Astrocyte of the spinal cord (primary cell): ENCODE measurements around the gene TASP1.
"Not testable (repeated sequence)": the region's sequence is repeated elsewhere in the genome, so short reads cannot be mapped to it uniquely, and the experiment has no call there.

ENCODE experiments used
- DNase-seq: peaks from one replicate; pipeline ENCODE4 v3.0.0; 2011; ENCODE audit warnings: low read depth, low spot score
- H3K4me3 ChIP-seq: 2 replicates; pipeline ENCODE4 v1.5.1; 2011; ENCODE audit warnings: low read depth, mild to moderate bottlenecking, low read length, moderate library complexity
- CTCF ChIP-seq: IDR thresholded peaks from 2 replicates; pipeline ENCODE4 v1.5.1; 2012; ENCODE audit warnings: low read depth, mild to moderate bottlenecking, low read length, inconsistent platforms
- in situ Hi-C: cut with HindIII; loops from 2 replicates; pipeline ENCODE4 v1.10.0; 2017; ENCODE audit warnings: low sequenced_read_pairs

Gene TASP1

GRCh38 chr20:13648291-13649228 lies 9.8 kb upstream of the TASP1 start:
- TF ChIP-seq CTCF = no peak
- in situ Hi-C loops = no loop called here
- DNase-seq = no peak
- no peak overlapping the region for H3K4me3 ChIP-seq

GRCh38 chr20:13644010-13644409 lies 5.3 kb upstream of the TASP1 start:
- in situ Hi-C loops = no loop called here
- no peak for TF ChIP-seq CTCF
- peak; percentile 34 for DNase-seq
- no peak overlapping the region for H3K4me3 ChIP-seq

GRCh38 chr20:13639150-13639497 lies 392 bp upstream of the TASP1 start:
- peak overlapping the region; percentile 95 for H3K4me3 ChIP-seq
- no peak for DNase-seq
- no peak for TF ChIP-seq CTCF
- in situ Hi-C loops = no loop called here

- TF ChIP-seq CTCF = no peak
- peak overlapping the region; percentile 95 for H3K4me3 ChIP-seq
- peak; percentile 5 for DNase-seq
- in situ Hi-C loops = no loop called here
Observed at GRCh38 chr20:13638162-13638495, 603 bp downstream of the TASP1 start.

GRCh38 chr20:13632431-13632830 lies 6.3 kb downstream of the TASP1 start:
- in situ Hi-C loops = no loop called here
- DNase-seq = no peak
- TF ChIP-seq CTCF = no peak
- H3K4me3 ChIP-seq = no peak overlapping the region

- in situ Hi-C loops, H3K4me3 ChIP-seq: not testable (repeated sequence)
- DNase-seq = peak; percentile 25
Observed at GRCh38 chr20:13627525-13627924, 11.2 kb downstream of the TASP1 start.

GRCh38 chr20:13626724-13627123 lies 12.0 kb downstream of the TASP1 start:
- no peak overlapping the region for H3K4me3 ChIP-seq
- TF ChIP-seq CTCF = no peak
- in situ Hi-C loops = no loop called here
- no peak for DNase-seq
